ENCODE results near the gene SLX9. TPM values are rescaled to one million over a fixed set of nuclear protein-coding genes. Genes with fewer than 3 reads are reported as not detected.

The SLX9 gene
- total and polyA plus RNA-seq, 10 donors = 6.1 to 35.4 (median 27.0) TPM

- peaks cover 0 to 26% (median 0%) of the 10 kb centered on the region in 7 donors for H3K27me3 ChIP-seq (replicated peaks in 1 of 7)
- 75 to 94% (median 92%) methylated on average over 8 of the region's 8 CpGs for WGBS, 5 donors
- H3K4me3 ChIP-seq = no peak overlapping the region
- peaks cover 0 to 15% (median 4%) of the 10 kb centered on the region in 8 donors for H3K9me3 ChIP-seq
- intact Hi-C loops (cut with DNase I; ENCODE audit: low total_unique reads) = no loop called here
- peak overlapping the region in 5 of 8 donors; percentile 54 to 75 (median 58) for H3K27ac ChIP-seq
- no peaks in the 10 kb centered on the region for H3K36me3 ChIP-seq
- peaks cover 0 to 46% (median 28%) of the 10 kb centered on the region in 6 donors for H3K4me1 ChIP-seq
- peak; percentile 48 for DNase-seq
- no peak for TF ChIP-seq POLR2AphosphoS5 (IDR thresholded peaks at IDR 0.05)
These were observed 64.2 kb downstream of the SLX9 start for GRCh38 chr21:45004059-45004422.

GRCh38 chr21:45004481-45005247 lies 64.8 kb downstream of the SLX9 start:
- Histone ChIP-seq H3K27me3 (replicated peaks in 1 of 7) (peaks cover 0 to 20% (median 0%) of the 10 kb centered on the region in 7 donors), H3K36me3 (no peaks in the 10 kb centered on the region), H3K27ac (peak overlapping the region in 4 of 8 donors; percentile 55 to 75 (median 61)), H3K9me3 (peaks cover 0 to 15% (median 4%) of the 10 kb centered on the region in 8 donors), H3K4me1 (peaks cover 0 to 44% (median 25%) of the 10 kb centered on the region in 6 donors), H3K4me3 (no peak overlapping the region)
- TF ChIP-seq POLR2AphosphoS5 (IDR thresholded peaks at IDR 0.05) (no peak), POLR2A (IDR thresholded peaks at IDR 0.05) (no peak), CTCF (IDR thresholded peaks at IDR 0.05 in 8 of 11, conservative IDR thresholded peaks at IDR 0.05 in 3 of 11) (no peak)
- peak; percentile 62 for DNase-seq
- intact Hi-C loops (cut with DNase I; ENCODE audit: low total_unique reads) = no loop called here
- WGBS, 5 donors = 78 to 88% (median 82%) methylated on average over 36 to 40 of the region's 40 CpGs

- TF ChIP-seq POLR2AphosphoS5 (IDR thresholded peaks at IDR 0.05) (no peak), CTCF (IDR thresholded peaks at IDR 0.05 in 8 of 11, conservative IDR thresholded peaks at IDR 0.05 in 3 of 11) (no peak), POLR2A (IDR thresholded peaks at IDR 0.05) (no peak)
- 85 to 94% (median 89%) methylated on average over 9 of the region's 9 CpGs for WGBS, 5 donors
- H3K4me3 ChIP-seq = no peak overlapping the region
These were observed 66.8 kb downstream of the SLX9 start for GRCh38 chr21:45006536-45007095.

GRCh38 chr21:45009616-45010015 lies 69.8 kb downstream of the SLX9 start:
- H3K9me3 ChIP-seq = peaks cover 0 to 15% (median 4%) of the 10 kb centered on the region in 8 donors
- no peak for TF ChIP-seq POLR2AphosphoS5 (IDR thresholded peaks at IDR 0.05)
- no peak for TF ChIP-seq CTCF (IDR thresholded peaks at IDR 0.05 in 8 of 11, conservative IDR thresholded peaks at IDR 0.05 in 3 of 11)
- no peak for TF ChIP-seq POLR2A (IDR thresholded peaks at IDR 0.05)
- peaks cover 0 to 33% (median 0%) of the 10 kb centered on the region in 7 donors for H3K27me3 ChIP-seq (replicated peaks in 1 of 7)
- no peaks in the 10 kb centered on the region for H3K4me1 ChIP-seq
- WGBS, 5 donors = 78 to 88% (median 86%) methylated on average over 5 of the region's 5 CpGs
- intact Hi-C loops (cut with DNase I; ENCODE audit: low total_unique reads) = no loop called here
- no peak overlapping the region for H3K4me3 ChIP-seq
- no peaks in the 10 kb centered on the region for H3K36me3 ChIP-seq
- no peak overlapping the region for H3K27ac ChIP-seq
- DNase-seq = no peak

More at GRCh38 chr21:45006536-45007095, 66.8 kb downstream of the SLX9 start:
- Histone ChIP-seq H3K9me3 (peaks cover 0 to 15% (median 4%) of the 10 kb centered on the region in 8 donors), H3K4me1 (peaks cover 0 to 25% (median 9%) of the 10 kb centered on the region in 6 donors), H3K27me3 (replicated peaks in 1 of 7) (peaks cover 0 to 9% (median 0%) of the 10 kb centered on the region in 7 donors), H3K36me3 (no peaks in the 10 kb centered on the region), H3K27ac (no peak overlapping the region)
- intact Hi-C loops (cut with DNase I; ENCODE audit: low total_unique reads) = no loop called here
- peak; percentile 6 for DNase-seq
